Stimulated activated CD4-positive, alpha-beta T cell treated with anti-CD3 and anti-CD28 coated beads, Interleukin-4, amount 100 ng/mL, for 1 hour (primary cell): ENCODE measurements around the gene PGAM4.
"Not testable (repeated sequence)": the region's sequence is repeated elsewhere in the genome, so short reads cannot be mapped to it uniquely, and the experiment has no call there.

Source experiments
- DNase-seq: peaks from one replicate; pipeline ENCODE4 v3.0.0-alpha.2; 2020

Gene PGAM4

GRCh38 chrX:77969538-77969937 is at the start of gene PGAM4:
PGAM4 (minus strand) TSS chrX:77969638; CDS start chrX:77969638, 0 bp downstream.
- DNase-seq: no peak

DNA sequence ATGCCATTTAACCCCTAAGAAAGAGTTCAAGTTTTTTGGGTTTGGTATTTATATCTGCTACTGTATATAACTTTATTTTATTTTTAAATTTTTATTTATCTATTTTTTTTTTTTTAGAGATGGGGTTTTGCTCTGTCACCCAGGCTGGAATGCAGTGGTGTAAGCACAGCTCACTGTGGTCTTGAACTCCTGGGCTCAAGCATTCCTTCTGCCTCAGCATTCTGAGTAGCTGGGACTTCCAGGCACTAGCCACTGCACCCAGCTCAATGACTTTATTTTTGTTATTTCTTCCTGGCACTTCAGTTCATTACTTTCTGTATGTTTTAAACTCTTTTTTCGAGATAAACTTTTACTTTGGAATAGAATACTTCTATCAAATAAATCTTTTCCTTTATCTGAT is 42.4 kb upstream of the PGAM4 start:
- DNase-seq: no peak

- DNase-seq: no peak
These were observed 10.4 kb upstream of the PGAM4 start for GRCh38 chrX:77979870-77980269.

DNA sequence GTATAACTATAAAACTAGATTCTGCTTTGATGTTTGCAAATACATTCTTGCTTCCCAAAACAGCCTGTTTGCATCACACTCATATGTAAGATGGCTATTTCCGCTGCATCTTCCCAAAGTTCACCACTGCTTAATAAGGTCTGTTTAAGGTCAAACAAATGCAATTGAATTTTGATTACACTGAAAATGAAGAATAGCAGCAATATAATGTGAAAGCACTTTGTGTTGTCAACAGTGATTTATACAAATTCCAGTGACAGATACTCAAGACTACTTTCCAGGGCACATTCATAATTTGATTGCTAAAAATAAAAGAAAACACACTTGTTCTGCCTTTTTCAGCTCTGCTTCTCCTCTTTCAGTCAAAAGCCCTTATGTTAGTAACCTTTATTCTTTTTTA is 8.1 kb upstream of the PGAM4 start:
- no peak for DNase-seq

DNA sequence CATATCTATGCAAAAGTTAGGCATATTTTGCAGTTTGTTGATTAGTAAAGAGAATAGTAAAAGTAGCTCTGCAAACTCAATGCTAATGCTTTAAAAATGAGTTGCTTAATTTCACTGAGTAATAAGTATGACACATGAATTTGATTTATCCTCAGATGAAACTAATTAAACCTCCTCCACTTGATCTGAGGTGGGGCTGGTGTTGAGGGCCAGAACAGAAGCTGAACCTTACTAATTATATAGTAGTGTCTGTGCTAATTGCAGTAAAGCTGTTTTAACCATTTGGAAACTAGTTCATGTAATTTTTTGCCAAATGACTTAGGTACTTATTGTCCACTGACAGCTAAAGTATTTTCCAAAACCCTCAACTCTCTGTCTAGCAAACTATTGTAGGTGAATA is 7.7 kb upstream of the PGAM4 start:
- no peak for DNase-seq

- DNase-seq: no peak
These were observed 6.3 kb upstream of the PGAM4 start for GRCh38 chrX:77975755-77976154.

DNA sequence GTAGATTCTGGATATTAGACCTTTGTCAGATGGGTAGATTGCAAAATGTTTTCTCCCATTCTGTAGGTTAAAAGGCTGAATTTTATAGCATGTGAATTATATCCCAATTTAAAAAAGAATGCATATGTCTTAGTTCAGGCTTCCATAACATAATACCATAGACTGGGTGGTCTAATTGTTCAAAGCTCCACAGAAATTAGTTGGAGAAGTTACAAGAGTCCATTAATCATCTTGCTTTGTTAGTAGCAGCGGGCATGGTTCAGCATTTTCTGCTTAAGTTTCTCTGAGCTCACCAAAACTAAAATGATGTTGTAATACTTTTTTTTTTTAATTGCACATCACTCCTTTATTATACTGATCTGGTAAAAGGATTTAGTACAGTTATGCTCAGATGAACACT is 1.8 kb downstream of the PGAM4 start:
- DNase-seq: no peak

DNA sequence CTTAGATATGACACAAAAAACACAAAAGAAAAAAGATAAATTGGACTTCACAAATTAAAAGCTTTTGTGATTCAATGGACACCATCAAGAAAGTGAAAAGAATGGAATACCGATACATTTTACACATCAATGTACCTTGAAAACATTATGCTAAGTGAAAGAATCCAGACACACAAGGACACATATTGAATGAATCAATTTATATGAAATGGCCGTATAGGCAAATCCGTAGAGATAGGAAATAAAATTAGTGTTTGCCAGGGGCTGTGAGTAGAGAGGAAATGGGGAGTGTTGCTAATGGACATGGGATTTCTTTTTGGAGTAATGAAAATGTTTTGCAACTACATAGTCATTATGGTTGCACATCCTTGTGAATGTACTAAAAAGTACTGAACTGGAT is 3.1 kb downstream of the PGAM4 start:
- DNase-seq: no peak

DNA sequence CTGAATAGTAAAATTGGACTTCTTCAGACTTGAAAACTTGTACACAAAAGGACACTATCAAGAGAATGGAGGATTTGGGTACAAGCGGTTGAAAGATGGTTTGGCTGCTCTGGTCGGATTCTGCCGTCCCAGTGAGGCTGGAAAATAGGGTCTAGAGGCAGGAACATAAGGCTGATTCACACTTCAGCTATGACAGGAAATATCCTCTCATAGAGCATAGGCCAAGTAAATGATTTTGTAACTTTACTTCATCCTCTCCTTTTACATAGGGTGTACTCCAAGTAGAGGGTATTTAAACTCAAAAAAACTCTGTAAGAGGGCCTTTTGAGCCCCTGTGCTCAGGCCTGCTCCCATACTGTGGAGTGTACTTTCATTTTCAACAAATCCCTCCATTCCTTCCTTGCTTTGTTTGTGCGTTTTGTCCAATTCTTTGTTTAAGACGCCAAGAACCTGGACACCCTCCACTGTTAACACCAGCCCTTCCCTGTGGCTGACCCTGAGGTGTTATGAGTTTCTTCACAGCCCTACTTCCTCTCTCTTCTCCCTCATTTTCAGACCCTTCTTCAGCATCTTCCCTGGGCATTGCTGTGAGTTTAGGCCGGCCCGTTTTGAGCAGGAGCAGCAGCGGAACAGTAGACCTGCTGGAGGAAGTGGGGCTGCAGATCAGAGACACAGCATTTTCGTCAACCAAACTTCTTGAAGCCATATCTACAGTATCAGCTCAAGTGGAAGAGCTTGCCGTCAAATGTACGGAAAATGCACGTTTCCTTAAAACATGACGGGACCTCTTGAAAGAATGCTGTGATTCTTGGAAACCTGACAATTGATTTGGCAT is 7.2 kb downstream of the PGAM4 start:
- DNase-seq: no peak

GRCh38 chrX:77961063-77961462 is 8.4 kb downstream of the PGAM4 start:
- no peak for DNase-seq

- no peak for DNase-seq
These were observed 8.9 kb downstream of the PGAM4 start for GRCh38 chrX:77960567-77960966.

GRCh38 chrX:77953708-77954107 is 15.7 kb downstream of the PGAM4 start:
- no peak for DNase-seq

DNA sequence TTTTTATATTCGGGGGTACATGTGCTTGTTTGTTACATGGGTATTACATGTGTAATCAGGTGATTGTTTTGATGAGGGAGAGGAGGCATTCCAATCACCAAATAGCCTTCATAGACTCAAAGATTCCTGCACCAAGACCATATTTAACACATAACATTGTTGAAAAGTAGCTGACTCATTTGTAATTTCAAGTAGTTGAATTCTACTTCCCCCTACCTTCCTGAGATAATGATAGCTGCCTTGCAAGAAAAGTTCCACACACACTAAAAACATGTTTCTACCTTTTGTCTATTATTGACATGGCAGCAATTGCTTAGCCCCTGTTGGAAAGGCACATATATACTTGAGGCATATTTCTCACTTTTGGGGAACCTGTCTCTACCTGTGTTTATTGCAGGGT is 16.1 kb downstream of the PGAM4 start:
- DNase-seq: no peak

DNA sequence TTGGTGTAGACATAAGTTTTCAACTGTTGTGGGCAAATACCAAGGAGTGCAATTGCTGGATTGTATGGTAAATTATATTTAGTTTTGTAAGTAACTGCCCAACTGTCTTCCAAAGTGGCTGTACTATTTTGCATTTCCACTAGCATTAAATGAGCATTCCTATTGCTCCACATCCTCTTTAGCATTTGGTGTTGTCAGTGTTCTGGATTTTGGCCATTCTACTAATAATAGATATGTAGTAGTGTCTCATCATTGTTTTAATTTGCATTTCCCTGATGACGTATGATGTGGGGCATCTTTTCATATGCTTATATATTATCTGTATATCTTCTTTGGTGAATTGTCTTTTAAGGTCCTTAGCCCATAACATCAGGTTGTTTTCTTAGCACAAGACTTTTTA is 17.3 kb downstream of the PGAM4 start:
- no peak for DNase-seq

DNA sequence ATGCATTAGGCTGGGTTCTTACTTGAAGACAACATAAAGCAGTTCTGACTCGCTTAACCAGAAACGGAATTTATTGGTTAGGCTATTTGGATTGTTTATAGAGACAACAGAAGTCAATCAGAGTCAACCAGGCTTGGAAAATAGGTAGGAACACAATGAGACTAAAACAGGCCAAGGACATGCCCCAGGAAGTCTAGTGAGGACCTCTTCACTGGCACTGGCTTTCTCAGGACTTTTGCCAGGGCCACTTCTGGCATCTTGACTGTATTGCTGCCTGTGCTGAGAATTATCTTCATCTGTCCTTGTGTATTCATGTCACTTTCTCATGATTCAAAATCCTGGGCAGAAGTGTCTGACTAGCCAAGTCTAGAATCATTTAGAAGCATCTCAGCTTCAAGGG is 19.6 kb downstream of the PGAM4 start:
- no peak for DNase-seq

GRCh38 chrX:77946571-77946970 is 22.9 kb downstream of the PGAM4 start:
- DNase-seq: no peak

DNA sequence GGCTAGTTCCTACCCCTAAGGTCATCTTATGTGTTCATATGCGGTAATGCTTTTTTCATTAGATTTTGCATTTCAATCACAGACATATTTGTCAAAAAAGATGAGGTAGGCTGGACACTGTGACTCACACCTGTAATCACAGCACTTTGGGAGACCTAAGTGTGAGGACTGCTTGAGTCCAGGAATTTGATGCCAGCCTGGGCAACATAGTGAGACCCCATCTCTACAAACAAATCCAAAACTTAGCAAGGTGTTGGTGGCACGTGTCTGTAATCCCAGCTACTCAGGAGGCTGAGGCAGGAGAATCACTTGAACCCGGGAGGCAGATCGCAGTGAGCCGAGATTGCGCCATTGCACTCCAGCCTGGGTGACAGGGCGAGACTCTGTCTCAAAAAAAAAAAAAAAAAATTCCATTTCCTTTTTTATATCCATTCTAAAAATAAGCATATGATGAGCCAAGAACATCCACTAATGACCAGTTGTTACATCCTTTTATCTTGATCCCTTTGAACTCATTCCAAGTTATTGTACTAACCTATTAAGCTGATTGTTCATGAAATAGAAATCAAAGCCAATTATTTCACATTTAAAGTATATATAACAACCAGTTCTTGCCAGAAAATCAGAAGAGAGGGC is 23.4 kb downstream of the PGAM4 start:
- no peak for DNase-seq

- not testable (repeated sequence) for DNase-seq
These were observed 24.4 kb downstream of the PGAM4 start for GRCh38 chrX:77945031-77945430.

GRCh38 chrX:77938083-77938680 is 31.3 kb downstream of the PGAM4 start:
- DNase-seq: no peak

- DNase-seq: no peak
These were observed 32.1 kb downstream of the PGAM4 start for GRCh38 chrX:77937291-77937690.

DNA sequence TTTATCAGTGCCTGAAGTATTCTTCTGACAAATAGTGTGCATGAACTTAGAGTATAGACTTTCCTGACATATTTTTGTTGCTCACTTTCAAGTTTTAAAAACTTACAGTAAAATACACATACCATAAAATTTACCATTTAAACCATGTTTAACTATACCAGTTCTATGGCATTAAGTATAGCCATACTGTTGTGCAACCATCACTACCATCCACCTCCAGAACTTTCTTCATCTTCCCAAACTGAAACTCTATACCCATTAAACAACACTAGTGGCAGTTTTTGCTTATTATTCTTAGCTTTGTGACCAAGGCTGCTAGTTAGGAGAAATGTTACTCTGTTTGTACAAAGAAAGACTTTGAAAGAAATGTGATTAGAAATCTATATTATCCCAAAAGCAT is 33.1 kb downstream of the PGAM4 start:
- DNase-seq: no peak

GRCh38 chrX:77935886-77936285 is 33.6 kb downstream of the PGAM4 start:
- no peak for DNase-seq

GRCh38 chrX:77930581-77930980 is 38.9 kb downstream of the PGAM4 start:
- DNase-seq: no peak

DNA sequence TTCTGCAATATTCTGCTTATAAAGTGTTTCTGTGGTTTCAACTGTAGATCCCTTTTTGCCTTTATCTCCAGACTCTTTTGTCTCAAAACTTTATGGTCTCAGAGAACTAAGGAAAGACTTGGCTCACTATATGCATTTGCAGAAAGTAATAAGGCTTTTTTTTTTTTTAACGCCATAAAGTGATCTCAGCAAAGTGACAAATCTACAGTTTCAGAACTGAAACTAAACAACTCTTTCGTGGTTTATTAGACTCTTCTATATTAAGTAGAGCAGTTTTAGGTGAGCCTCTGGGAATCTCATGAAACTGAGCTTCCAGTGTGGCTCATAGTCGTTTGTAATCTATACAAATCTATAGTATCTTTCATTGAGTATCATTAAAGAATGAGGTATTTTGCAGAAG is 43.7 kb downstream of the PGAM4 start:
- DNase-seq: no peak
